HG02678 (cell line): ENCODE results near the gene LIM2.
"Not testable (repeated sequence)": the region's sequence is repeated elsewhere in the genome, so short reads cannot be mapped to it uniquely, and the experiment has no call there.

ENCODE experiments used
- ATAC-seq: cut with Tn5 transposase; IDR thresholded peaks from one replicate; pipeline ENCODE4 v1.9.1; 2021; ENCODE audit warnings: mild to moderate bottlenecking, moderate library complexity; ENCODE audit not compliant: unreplicated experiment

Gene LIM2

GRCh38 chr19:51387924-51388389 is at the start of gene LIM2:
Gene LIM2, minus strand, starts transcription at chr19:51387974. Its CDS starts 531 bp downstream, at chr19:51387443.
- ATAC-seq: no peak

- ATAC-seq: no peak
Observed at GRCh38 chr19:51434456-51434855, 46.7 kb upstream of the LIM2 start.

- ATAC-seq: no peak
Observed at GRCh38 chr19:51433043-51433442, 45.3 kb upstream of the LIM2 start.

- ATAC-seq: no peak
Observed at GRCh38 chr19:51431124-51431523, 43.4 kb upstream of the LIM2 start.

- no peak for ATAC-seq
Observed at GRCh38 chr19:51430221-51430620, 42.4 kb upstream of the LIM2 start.

- no peak for ATAC-seq
Observed at GRCh38 chr19:51427201-51427600, 39.4 kb upstream of the LIM2 start.

- ATAC-seq: no peak
Observed at GRCh38 chr19:51422053-51422448, 34.3 kb upstream of the LIM2 start.

- ATAC-seq: no peak
Observed at GRCh38 chr19:51421229-51422052, 33.7 kb upstream of the LIM2 start.

GRCh38 chr19:51420511-51420910 is 32.7 kb upstream of the LIM2 start:
- ATAC-seq: not testable (repeated sequence)

GRCh38 chr19:51418707-51419106 is 30.9 kb upstream of the LIM2 start:
- ATAC-seq: no peak

- peak; percentile 27 for ATAC-seq
Observed at GRCh38 chr19:51417810-51418157, 30.0 kb upstream of the LIM2 start.

GRCh38 chr19:51417107-51417809 is 29.5 kb upstream of the LIM2 start, which contains the start of gene SIGLEC10:
Gene SIGLEC10, minus strand, starts transcription at chr19:51417642. Its CDS starts 61 bp downstream, at chr19:51417581.
- peak; percentile 67 for ATAC-seq

- ATAC-seq: not testable (repeated sequence)
Observed at GRCh38 chr19:51416422-51416821, 28.6 kb upstream of the LIM2 start.

- no peak for ATAC-seq
Observed at GRCh38 chr19:51415187-51415586, 27.4 kb upstream of the LIM2 start.

GRCh38 chr19:51410950-51411748 is 23.4 kb upstream of the LIM2 start:
- ATAC-seq: no peak

GRCh38 chr19:51407511-51408131 is 19.8 kb upstream of the LIM2 start:
- no peak for ATAC-seq

GRCh38 chr19:51402117-51402516 is 14.3 kb upstream of the LIM2 start:
- no peak for ATAC-seq

- ATAC-seq: not testable (repeated sequence)
Observed at GRCh38 chr19:51399936-51400335, 12.2 kb upstream of the LIM2 start.

- no peak for ATAC-seq
Observed at GRCh38 chr19:51399231-51399630, 11.5 kb upstream of the LIM2 start.

GRCh38 chr19:51398096-51398704 is 10.4 kb upstream of the LIM2 start:
- no peak for ATAC-seq
